Activated CD4-positive, CD25-positive, alpha-beta regulatory T cell treated with anti-CD3 and anti-CD28 coated beads, Interleukin-2, amount 50 U/mL, for 72 hours (primary cell): Measurements from ENCODE around the gene MESP1.

ENCODE experiments used
- DNase-seq: peaks from one replicate; pipeline ENCODE4 v3.0.0; 2021

The MESP1 gene

DNA sequence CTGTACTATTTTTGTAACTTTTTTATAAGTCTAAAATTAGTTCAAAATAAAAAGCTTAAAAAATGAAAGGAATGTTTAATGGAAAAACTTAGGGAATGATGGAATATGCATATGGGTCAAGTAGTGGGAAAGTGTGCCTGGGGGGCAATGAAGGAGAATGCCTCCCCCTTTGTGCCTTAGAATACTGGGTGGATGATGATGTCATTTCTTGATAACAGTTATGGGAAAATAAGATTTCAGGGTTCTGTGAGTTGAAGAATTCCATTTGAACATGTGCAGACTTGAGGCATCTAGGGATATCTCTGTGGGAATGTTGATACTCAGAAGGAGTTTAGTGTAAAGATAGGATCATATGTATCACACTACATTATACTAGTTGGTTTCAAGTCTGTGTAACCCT, 46.6 kb downstream of the MESP1 start:
- no peak for DNase-seq
